RWPE1 (cell line): ENCODE measurements around the gene CTNS.
"Not testable (repeated sequence)": the region's sequence is repeated elsewhere in the genome, so short reads cannot be mapped to it uniquely, and the experiment has no call there.

Experiments used
- CTCF ChIA-PET: fragments of 350-600 bp; sonication (Branson Sonifier 250); formaldehyde crosslinking; extraction: SDS; loops from one replicate; lab custom pipeline; 2021; lab: Yijun Ruan, JAX
- POLR2A ChIA-PET: fragments of 400-600 bp; formaldehyde crosslinking; extraction: SDS; loops from one replicate; lab custom pipeline; 2020; ENCODE audit warnings: antibody characterized with exemption; ENCODE audit not compliant: low non-redundant PET; lab: Yijun Ruan, JAX
- DNase-seq: peaks from one replicate; pipeline ENCODE4 v3.0.0; 2012; ENCODE audit warnings: low spot score
- H3K27ac ChIP-seq: fragments of 450-650 bp; 2 replicates; pipeline ENCODE4 v1.5.1; 2017
- CTCF ChIP-seq: fragments of 450-650 bp; conservative IDR thresholded peaks from 2 replicates; pipeline ENCODE4 v1.5.1; 2017; ENCODE audit warnings: low read depth, mild to moderate bottlenecking

CTNS gene

DNA sequence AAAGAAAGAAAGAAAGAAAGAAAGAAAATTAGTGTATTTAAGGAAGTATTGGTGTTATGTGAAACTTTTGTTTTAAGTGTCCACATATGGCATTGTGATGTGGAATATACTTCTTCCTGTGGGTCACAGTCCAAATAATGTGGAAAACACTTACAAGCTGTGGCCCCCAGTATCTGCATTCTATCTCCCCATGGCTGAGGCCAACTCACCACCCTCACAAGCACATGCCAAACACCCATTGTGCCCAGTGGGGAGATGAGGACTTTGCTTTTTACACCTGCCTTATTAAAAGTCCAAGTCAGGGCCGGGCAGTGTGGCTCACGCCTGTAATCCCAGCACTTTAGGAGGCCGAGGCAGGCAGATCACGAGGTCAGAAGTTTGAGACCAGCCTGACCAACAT lies 63.4 kb downstream of the CTNS start:
- no peak overlapping the region for H3K27ac ChIP-seq
- POLR2A ChIA-PET = no interaction called here
- no peak for TF ChIP-seq CTCF
- CTCF ChIA-PET = no interaction called here
- no peak for DNase-seq

- CTCF ChIA-PET, DNase-seq, H3K27ac ChIP-seq, POLR2A ChIA-PET: not testable (repeated sequence)
Observed at GRCh38 chr17:3702041-3702539, 65.5 kb downstream of the CTNS start.

DNA sequence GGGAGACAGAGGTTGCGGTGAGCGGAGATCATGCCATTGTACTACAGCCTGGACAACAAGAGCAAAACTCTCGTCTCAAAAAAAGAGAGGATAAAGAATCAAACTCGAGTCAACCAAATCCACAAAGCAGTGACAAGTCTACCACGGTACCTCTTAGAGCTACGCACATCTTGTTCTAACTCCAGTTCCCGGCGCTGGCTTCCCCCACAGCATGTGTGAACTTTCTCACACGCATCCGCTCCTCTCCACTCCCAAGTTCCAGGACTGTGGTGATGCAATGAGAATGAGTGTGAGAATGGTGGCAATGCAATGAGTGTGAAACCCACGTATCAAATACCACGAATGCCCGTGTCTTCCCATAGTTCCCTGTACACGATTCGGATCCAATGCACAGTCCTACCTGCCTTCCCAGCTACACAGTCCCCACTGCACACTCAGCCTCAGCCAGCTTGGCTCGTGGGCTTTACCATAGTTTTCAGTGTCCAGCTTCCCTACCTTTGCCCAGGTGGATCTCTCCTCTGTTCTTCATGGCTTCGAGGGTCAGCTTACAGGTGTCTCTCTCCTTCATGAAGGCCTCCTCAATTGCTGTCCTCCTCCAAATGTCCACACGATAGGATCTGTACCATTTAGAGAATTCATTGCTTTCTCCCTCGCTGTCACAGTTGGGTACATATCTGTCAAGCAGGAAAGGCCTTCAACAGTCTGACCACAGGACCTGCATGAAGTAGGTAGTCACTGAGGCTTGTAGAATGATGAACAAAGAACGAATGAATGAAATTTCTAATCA lies 68.6 kb downstream of the CTNS start:
- ChIA-PET POLR2A (interaction anchor here (0.6 kb wide), 1 partner anchor 16 kb away, joined by 3 read pairs; no protein-coding TSS in a partner anchor), CTCF (no interaction called here)
- no peak for TF ChIP-seq CTCF
- H3K27ac ChIP-seq = no peak overlapping the region
- no peak for DNase-seq

- CTCF ChIA-PET, H3K27ac ChIP-seq, DNase-seq: not testable (repeated sequence)
- POLR2A ChIA-PET = interaction anchor here (0.6 kb wide), 1 partner anchor 15 kb away, joined by 3 read pairs; no protein-coding TSS in a partner anchor
Observed at GRCh38 chr17:3705718-3705984, 69.1 kb downstream of the CTNS start.

DNA sequence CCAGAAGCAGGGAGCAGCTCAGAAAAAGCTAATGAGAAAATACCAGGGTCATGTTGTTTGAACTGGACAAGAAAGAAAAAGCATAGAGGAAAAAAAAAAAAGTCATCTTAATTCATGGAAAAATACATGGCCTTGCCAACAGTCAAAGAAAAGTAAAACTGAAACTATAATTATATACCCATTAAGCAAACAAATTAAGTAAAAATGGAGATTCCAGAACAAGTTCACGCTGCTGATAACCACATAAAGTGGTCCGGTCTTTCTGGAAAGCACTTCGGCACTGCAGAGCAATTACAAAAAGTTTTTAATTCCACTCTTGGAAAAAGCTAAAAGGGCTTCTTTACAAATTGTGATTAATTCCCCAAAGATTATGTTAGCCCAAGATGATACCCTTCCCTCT lies 71.8 kb downstream of the CTNS start:
- POLR2A ChIA-PET = no interaction called here
- CTCF ChIA-PET = no interaction called here

DNA sequence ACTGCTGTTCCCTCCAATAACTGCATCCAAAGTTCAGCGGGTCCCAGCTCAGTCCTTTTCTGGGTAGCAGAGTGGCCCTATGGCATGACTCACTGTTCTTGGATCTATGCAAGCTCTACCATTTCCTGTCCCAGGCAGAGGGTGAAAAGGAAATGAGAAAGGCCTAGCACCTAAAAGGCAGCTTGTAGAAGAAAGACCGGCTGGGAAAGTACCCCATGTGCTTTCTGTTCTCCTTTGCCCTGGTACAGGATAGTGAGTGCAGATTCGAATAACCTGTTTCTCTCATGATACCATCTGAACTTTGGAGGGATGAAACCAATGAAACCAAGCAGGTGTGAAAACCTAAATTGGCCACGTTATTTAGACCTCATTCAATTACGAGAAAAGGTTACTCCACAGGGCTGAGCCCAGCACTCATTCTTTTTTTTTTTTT lies 74.4 kb downstream of the CTNS start:
- peak; percentile 36 for DNase-seq
- no peak overlapping the region; the same call in 1 of the 2 replicates for H3K27ac ChIP-seq
- no peak for TF ChIP-seq CTCF
- CTCF ChIA-PET = interaction anchor here (0.7 kb wide), 1 partner anchor 77 kb away, joined by 4 read pairs; no protein-coding TSS in a partner anchor
- POLR2A ChIA-PET = interaction anchor here (0.7 kb wide), 1 partner anchor 1306 kb away, joined by 5 read pairs; no protein-coding TSS in a partner anchor

More for the DNA sequence above, 71.8 kb downstream of the CTNS start:
- H3K27ac ChIP-seq = no peak overlapping the region
- DNase-seq = no peak
- TF ChIP-seq CTCF = no peak
